ENCODE results near the gene ZFHX3. TPM values are rescaled to one million over a fixed set of nuclear protein-coding genes. Genes with fewer than 3 reads are reported as not detected.
A peak's percentile ranks its signal among the peaks of the same experiment; 100 is the strongest.

ZFHX3 gene
- total RNA-seq, 2 donors from 2014 or later: 0.79 to 2.2 TPM

DNA sequence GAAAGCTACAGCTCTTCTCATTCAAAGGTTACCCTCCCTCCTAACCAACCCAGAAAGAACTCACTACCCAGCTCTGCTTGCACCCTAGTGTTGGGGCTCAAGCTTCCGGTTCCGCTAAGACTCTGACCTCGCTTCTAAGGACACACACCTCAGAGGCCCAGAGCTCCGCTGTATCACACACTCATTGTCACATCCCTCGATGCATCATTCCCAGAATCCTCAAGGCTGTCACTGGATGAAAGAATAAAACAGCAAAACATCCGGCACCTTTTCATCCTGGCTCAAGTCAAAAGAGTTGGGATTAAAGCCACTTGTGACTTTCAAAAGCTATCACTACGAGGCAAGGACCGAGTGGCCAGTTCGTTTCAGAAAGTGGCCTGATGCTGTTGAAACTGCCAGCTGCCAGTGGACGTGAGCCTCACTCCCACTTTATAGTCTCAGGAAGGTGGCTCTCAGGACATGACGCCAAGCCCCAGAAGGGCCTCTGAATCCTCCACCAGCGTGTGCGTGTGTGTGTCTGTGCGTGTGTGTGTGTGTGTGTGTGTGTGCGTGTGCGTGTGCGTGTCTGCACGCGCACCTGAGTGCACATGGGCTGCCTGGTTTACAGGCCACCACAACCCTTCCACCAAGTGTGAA, 29.0 kb downstream of the ZFHX3 start:
- H3K9me3 ChIP-seq (ENCODE audit: control insufficient read depth, low read length): no peaks in the 10 kb centered on the region
- H3K9ac ChIP-seq (ENCODE audit: extremely low read depth, low read length, poor library complexity, severe bottlenecking): no peak overlapping the region
- Mint-ChIP-seq H3K27ac (no peak overlapping the region), H3K36me3 (ENCODE audit: low read depth) (no peaks in the 10 kb centered on the region), H3K4me1 (no peaks in the 10 kb centered on the region), H3K9me3 (no peaks in the 10 kb centered on the region), H3K27me3 (ENCODE audit: insufficient read depth) (peaks cover 52% of the 10 kb centered on the region), H3K4me3 (no peak overlapping the region)
- 84 to 88% methylated on average over 6 to 16 of the region's 19 CpGs for WGBS, 2 experiments (ENCODE audit: insufficient coverage in 1 of 2, insufficient read length in 1 of 2)
- no peaks in the 10 kb centered on the region for H3K4me1 ChIP-seq (ENCODE audit: control insufficient read depth, insufficient read depth, low read length)
- peaks cover 14% of the 10 kb centered on the region for H3K27me3 ChIP-seq (ENCODE audit: control insufficient read depth, insufficient read depth, low read length, poor library complexity, severe bottlenecking)
- H3K27ac ChIP-seq (ENCODE audit: low read depth, low read length): no peak overlapping the region
- no peak overlapping the region for H3K4me3 ChIP-seq (ENCODE audit: low read length)
- no peaks in the 10 kb centered on the region for H3K36me3 ChIP-seq (ENCODE audit: control insufficient read depth, insufficient read depth, low read length)
- DNase-seq: peak; percentile 22
- TF ChIP-seq, protein P1, sequence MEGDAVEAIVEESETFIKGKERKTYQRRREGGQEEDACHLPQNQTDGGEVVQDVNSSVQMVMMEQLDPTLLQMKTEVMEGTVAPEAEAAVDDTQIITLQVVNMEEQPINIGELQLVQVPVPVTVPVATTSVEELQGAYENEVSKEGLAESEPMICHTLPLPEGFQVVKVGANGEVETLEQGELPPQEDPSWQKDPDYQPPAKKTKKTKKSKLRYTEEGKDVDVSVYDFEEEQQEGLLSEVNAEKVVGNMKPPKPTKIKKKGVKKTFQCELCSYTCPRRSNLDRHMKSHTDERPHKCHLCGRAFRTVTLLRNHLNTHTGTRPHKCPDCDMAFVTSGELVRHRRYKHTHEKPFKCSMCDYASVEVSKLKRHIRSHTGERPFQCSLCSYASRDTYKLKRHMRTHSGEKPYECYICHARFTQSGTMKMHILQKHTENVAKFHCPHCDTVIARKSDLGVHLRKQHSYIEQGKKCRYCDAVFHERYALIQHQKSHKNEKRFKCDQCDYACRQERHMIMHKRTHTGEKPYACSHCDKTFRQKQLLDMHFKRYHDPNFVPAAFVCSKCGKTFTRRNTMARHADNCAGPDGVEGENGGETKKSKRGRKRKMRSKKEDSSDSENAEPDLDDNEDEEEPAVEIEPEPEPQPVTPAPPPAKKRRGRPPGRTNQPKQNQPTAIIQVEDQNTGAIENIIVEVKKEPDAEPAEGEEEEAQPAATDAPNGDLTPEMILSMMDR (conservative IDR thresholded peaks at IDR 0.05): no peak

DNA sequence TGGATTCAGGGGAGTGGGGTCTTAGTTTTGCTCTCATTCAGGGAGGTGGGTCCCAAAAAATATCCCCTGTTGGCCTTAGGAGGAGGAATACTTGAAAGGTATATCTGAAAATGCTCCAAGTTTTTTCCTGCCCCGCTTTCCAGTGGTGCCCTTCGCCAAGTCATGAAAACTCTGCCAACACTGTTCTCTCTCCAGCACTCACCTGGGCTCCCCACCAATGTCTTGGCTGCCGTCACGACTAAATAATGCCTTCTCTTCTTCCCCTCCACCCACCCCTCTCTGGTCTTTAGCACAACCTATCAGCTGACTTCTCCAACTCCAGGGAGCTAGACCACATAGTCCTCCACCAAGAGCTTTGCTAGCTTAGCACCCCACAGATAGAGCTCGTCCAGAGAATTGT, 30.6 kb downstream of the ZFHX3 start:
- TF ChIP-seq, protein P1 (conservative IDR thresholded peaks at IDR 0.05): no peak
- WGBS, 2 experiments (ENCODE audit: insufficient coverage in 1 of 2, insufficient read length in 1 of 2): 93 to 94% methylated on average over 4 to 5 of the region's 5 CpGs
- H3K27me3 ChIP-seq (ENCODE audit: control insufficient read depth, insufficient read depth, low read length, poor library complexity, severe bottlenecking): peaks cover 7% of the 10 kb centered on the region
- H3K4me3 ChIP-seq (ENCODE audit: low read length): no peak overlapping the region
- Mint-ChIP-seq H3K36me3 (ENCODE audit: low read depth) (no peaks in the 10 kb centered on the region), H3K27me3 (ENCODE audit: insufficient read depth) (peaks cover 37% of the 10 kb centered on the region), H3K9me3 (no peaks in the 10 kb centered on the region), H3K4me1 (no peaks in the 10 kb centered on the region), H3K27ac (no peak overlapping the region), H3K4me3 (no peak overlapping the region)
- no peaks in the 10 kb centered on the region for H3K4me1 ChIP-seq (ENCODE audit: control insufficient read depth, insufficient read depth, low read length)
- no peaks in the 10 kb centered on the region for H3K36me3 ChIP-seq (ENCODE audit: control insufficient read depth, insufficient read depth, low read length)
- no peak overlapping the region for H3K27ac ChIP-seq (ENCODE audit: low read depth, low read length)
- no peaks in the 10 kb centered on the region for H3K9me3 ChIP-seq (ENCODE audit: control insufficient read depth, low read length)
- no peak for DNase-seq
- no peak overlapping the region for H3K9ac ChIP-seq (ENCODE audit: extremely low read depth, low read length, poor library complexity, severe bottlenecking)

DNA sequence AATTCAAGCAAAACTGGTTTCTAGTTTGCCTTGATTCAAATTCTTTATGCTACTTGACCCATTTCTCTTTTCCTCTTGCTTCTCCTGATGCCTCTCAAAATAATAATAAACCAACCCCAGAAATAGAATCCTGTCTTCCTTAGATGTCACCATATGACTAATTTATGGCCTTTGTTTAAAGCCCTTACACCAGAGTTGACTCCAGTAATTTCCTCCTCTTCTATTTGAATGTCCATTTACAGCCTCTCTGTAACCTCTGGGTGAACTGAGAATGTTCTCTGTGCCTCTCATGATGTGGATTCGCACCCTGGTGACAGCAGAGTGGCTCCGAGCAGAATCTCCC, 31.5 kb downstream of the ZFHX3 start:
- Histone ChIP-seq H3K4me3 (ENCODE audit: low read length) (no peak overlapping the region), H3K27me3 (ENCODE audit: control insufficient read depth, insufficient read depth, low read length, poor library complexity, severe bottlenecking) (no peaks in the 10 kb centered on the region), H3K4me1 (ENCODE audit: control insufficient read depth, insufficient read depth, low read length) (no peaks in the 10 kb centered on the region), H3K36me3 (ENCODE audit: control insufficient read depth, insufficient read depth, low read length) (no peaks in the 10 kb centered on the region), H3K9ac (ENCODE audit: extremely low read depth, low read length, poor library complexity, severe bottlenecking) (no peak overlapping the region), H3K27ac (ENCODE audit: low read depth, low read length) (no peak overlapping the region), H3K9me3 (ENCODE audit: control insufficient read depth, low read length) (no peaks in the 10 kb centered on the region)
- Mint-ChIP-seq H3K9me3 (no peaks in the 10 kb centered on the region), H3K4me1 (no peaks in the 10 kb centered on the region), H3K27ac (no peak overlapping the region), H3K27me3 (ENCODE audit: insufficient read depth) (peaks cover 30% of the 10 kb centered on the region), H3K36me3 (ENCODE audit: low read depth) (no peaks in the 10 kb centered on the region), H3K4me3 (no peak overlapping the region)
- TF ChIP-seq, protein P1 (conservative IDR thresholded peaks at IDR 0.05): no peak
- WGBS, 2 experiments (ENCODE audit: insufficient coverage in 1 of 2, insufficient read length in 1 of 2): 86 to 100% methylated on average over 2 of the region's 2 CpGs
- DNase-seq: peak; percentile 5
